Rectal smooth muscle tissue (tissue), 1 donor: Measurements from ENCODE around the gene MPP2.
"Not testable (repeated sequence)": the region's sequence is repeated elsewhere in the genome, so short reads cannot be mapped to it uniquely, and the experiment has no call there.

Source experiments
- H3K27ac ChIP-seq: one replicate; pipeline ENCODE4 v1.7.0; 2013; ENCODE audit warnings: low read depth, low read length, inconsistent platforms
- H3K27me3 ChIP-seq: one replicate; pipeline ENCODE4 v1.7.0; 2013; ENCODE audit warnings: low read length; ENCODE audit not compliant: control insufficient read depth, insufficient read depth
- H3K36me3 ChIP-seq: one replicate; pipeline ENCODE4 v1.7.0; 2013; ENCODE audit warnings: low read length; ENCODE audit not compliant: control insufficient read depth, insufficient read depth
- H3K4me1 ChIP-seq: one replicate; pipeline ENCODE4 v1.7.0; 2013; ENCODE audit warnings: low read length; ENCODE audit not compliant: control insufficient read depth, insufficient read depth
- H3K4me3 ChIP-seq: one replicate; pipeline ENCODE4 v1.7.0; 2013; ENCODE audit warnings: low read length
- H3K9ac ChIP-seq: one replicate; pipeline ENCODE4 v1.7.0; 2013; ENCODE audit warnings: low read length

The MPP2 gene

GRCh38 chr17:43907998-43908721, 824 bp upstream of the MPP2 start:
- Histone ChIP-seq H3K9ac (no peak overlapping the region), H3K27me3 (peaks cover 8% of the 10 kb centered on the region)

GRCh38 chr17:43906951-43907424, 348 bp downstream of the MPP2 start:
- H3K36me3 ChIP-seq: no peaks in the 10 kb centered on the region
- peaks cover 8% of the 10 kb centered on the region for H3K27me3 ChIP-seq
- peak overlapping the region; percentile 71 for H3K4me3 ChIP-seq
- peak overlapping the region; percentile 97 for H3K27ac ChIP-seq
- H3K9ac ChIP-seq: peak overlapping the region; percentile 57
- peaks cover 5% of the 10 kb centered on the region for H3K4me1 ChIP-seq

More at GRCh38 chr17:43907998-43908721, 824 bp upstream of the MPP2 start:
- Histone ChIP-seq H3K27ac (peak overlapping the region; percentile 97), H3K4me1 (peaks cover 5% of the 10 kb centered on the region), H3K4me3 (peak overlapping the region; percentile 71), H3K36me3 (no peaks in the 10 kb centered on the region)

- Histone ChIP-seq H3K36me3 (no peaks in the 10 kb centered on the region), H3K9ac (no peak overlapping the region)
These were observed 1.1 kb downstream of the MPP2 start for GRCh38 chr17:43905985-43906852.

DNA sequence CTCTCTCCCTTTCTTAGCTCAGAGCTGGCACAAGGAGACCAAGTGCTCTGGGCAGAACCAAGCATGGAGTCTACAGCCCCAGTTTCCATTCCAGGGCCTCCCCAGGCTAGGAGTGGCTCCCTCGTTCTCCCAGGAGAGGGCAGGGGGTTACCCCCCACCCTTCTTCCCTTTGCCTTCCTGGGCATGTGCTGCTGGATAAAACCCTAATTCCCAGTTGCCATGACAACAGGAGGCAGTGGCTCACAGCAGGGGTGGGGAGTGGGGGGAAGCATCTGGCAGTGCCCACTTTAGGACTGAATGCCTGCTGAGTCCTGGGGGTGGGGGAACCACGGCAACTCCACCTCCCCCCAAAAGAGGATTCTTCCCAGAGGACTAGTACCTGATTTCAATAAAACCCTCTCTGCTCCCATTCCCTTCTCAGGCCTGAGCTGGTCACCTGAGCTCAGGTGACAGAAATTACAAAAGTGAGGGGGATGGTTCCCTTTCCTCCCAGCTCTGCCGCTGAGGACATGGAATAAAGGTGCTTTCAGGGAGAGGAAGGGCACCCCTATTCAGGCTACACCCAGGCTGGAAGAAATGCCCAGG, 1.8 kb downstream of the MPP2 start:
- H3K27ac ChIP-seq: peak overlapping the region; percentile 97
- H3K4me3 ChIP-seq: peak overlapping the region; percentile 65
- H3K36me3 ChIP-seq: no peaks in the 10 kb centered on the region
- H3K9ac ChIP-seq: no peak overlapping the region
- peaks cover 8% of the 10 kb centered on the region for H3K4me1 ChIP-seq
- peaks cover 12% of the 10 kb centered on the region for H3K27me3 ChIP-seq

More at GRCh38 chr17:43905985-43906852, 1.1 kb downstream of the MPP2 start:
- Histone ChIP-seq H3K27me3 (peaks cover 9% of the 10 kb centered on the region), H3K4me1 (peaks cover 5% of the 10 kb centered on the region), H3K27ac (peak overlapping the region; percentile 97), H3K4me3 (peak overlapping the region; percentile 65)

DNA sequence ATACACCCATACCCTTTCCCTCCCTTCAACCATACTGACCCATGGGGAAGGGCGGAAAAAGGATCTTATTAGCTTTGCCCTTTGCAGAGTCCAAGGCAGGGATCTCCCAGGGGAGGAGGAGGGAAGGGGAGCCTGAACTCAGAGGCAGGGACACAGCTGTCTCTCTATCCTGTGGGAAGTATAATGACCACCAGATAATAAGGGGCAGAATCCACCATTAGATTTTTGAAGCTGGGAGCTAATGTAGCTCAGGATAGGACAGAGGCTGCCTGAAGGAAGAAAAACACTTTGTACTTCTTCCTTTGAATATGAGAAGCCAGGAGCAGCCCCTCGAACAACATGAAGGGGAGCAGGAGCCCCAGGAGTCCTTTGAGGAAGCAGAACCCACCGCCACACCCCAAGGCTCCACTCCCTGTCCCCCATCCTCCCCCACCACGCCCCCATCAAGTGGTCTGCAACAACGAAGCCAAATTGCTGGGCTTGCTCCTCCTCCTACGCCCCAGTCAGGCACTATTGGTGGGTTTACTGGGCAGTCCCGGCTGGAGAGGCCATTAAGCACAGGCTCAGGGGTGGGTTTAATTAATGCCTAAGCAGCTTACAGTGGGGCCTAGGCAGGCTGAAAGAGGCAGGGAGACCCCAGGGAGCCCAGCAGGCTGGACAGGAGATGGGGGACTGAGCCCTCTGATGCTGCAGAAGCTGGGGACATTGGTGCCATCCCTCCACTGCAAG, 5.3 kb downstream of the MPP2 start:
- H3K9ac ChIP-seq: no peak overlapping the region
- peaks cover 2% of the 10 kb centered on the region for H3K36me3 ChIP-seq
- H3K27ac ChIP-seq: no peak overlapping the region
- H3K4me1 ChIP-seq: peaks cover 13% of the 10 kb centered on the region
- H3K27me3 ChIP-seq: peaks cover 8% of the 10 kb centered on the region
- no peak overlapping the region for H3K4me3 ChIP-seq

GRCh38 chr17:43900858-43901754, 6.2 kb downstream of the MPP2 start:
- H3K4me1 ChIP-seq: peaks cover 13% of the 10 kb centered on the region
- H3K27ac ChIP-seq: no peak overlapping the region
- H3K9ac ChIP-seq: no peak overlapping the region
- H3K27me3 ChIP-seq: peaks cover 4% of the 10 kb centered on the region
- H3K36me3 ChIP-seq: peaks cover 2% of the 10 kb centered on the region
- peak overlapping the region; percentile 38 for H3K4me3 ChIP-seq

DNA sequence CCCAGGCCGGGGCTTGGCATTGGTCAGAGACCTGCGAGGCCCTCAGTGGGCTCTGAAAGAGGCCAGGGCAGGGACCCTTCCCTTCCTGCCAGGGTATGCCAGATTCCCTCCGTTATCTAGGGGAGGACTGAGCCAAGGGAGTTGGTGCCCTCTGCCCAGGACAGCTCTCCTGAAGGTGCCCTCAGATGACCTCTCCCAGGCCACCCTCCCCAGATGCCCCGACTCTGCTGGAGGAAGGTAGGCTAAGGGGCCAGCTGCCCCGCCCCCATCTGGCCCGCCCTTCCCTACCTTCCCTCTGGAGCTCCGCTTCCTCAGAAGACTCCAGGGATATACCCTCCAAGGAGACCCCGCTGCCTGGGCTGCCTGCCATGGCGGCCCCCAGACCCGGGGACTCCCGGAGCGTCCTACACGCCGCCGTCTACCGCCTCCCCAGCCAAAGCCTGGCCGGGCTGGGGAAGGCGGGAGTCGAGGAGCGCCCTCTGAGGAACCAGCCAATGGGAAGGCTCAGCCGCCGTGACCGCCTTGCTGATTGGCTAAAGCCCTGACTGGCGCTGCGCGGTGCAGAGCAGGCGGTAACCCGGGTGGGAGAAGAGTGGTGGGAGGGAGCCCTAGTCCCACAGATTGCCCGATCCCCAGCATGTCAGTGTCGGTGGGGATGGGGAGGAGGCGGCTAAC, 7.0 kb downstream of the MPP2 start:
- Histone ChIP-seq H3K4me3 (peak overlapping the region; percentile 38), H3K27me3 (peaks cover 4% of the 10 kb centered on the region), H3K4me1 (peaks cover 10% of the 10 kb centered on the region), H3K27ac (no peak overlapping the region), H3K9ac (no peak overlapping the region), H3K36me3 (peaks cover 6% of the 10 kb centered on the region)

DNA sequence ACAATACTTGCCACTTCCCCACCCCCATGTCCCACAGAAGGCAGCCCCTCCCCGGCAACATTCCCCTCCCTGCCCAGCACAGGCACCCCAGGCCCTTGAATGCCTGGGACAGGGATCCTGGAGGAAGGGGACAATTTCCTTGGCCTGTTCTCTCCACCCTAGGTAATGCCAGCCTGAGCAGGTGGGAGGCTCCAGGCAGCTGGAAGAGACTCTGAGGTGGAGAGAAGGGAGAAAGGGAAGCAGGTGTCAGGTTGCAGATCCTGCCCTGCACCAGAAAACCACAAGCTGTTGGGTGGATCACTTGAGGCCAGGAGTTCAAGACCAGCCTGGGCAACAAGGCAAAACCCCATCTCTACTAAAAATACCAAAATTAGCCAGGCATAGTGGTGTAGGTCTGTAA, 8.9 kb downstream of the MPP2 start:
- H3K27me3 ChIP-seq: peaks cover 4% of the 10 kb centered on the region
- no peak overlapping the region for H3K4me3 ChIP-seq
- peaks cover 9% of the 10 kb centered on the region for H3K4me1 ChIP-seq
- peaks cover 6% of the 10 kb centered on the region for H3K36me3 ChIP-seq
- no peak overlapping the region for H3K9ac ChIP-seq
- H3K27ac ChIP-seq: no peak overlapping the region

GRCh38 chr17:43897831-43898230, 9.5 kb downstream of the MPP2 start:
- H3K27me3 ChIP-seq: peaks cover 4% of the 10 kb centered on the region
- H3K36me3 ChIP-seq: peaks cover 6% of the 10 kb centered on the region
- no peak overlapping the region for H3K4me3 ChIP-seq
- peaks cover 9% of the 10 kb centered on the region for H3K4me1 ChIP-seq
- H3K9ac ChIP-seq: no peak overlapping the region
- no peak overlapping the region for H3K27ac ChIP-seq

- not testable (repeated sequence) for H3K36me3 ChIP-seq, H3K27me3 ChIP-seq
These were observed 12.8 kb downstream of the MPP2 start for GRCh38 chr17:43894494-43894893.

GRCh38 chr17:43892647-43892952, 14.7 kb downstream of the MPP2 start:
- Histone ChIP-seq H3K9ac (no peak overlapping the region), H3K36me3 (peaks cover 6% of the 10 kb centered on the region), H3K27ac (no peak overlapping the region), H3K4me3 (no peak overlapping the region), H3K4me1 (no peaks in the 10 kb centered on the region), H3K27me3 (no peaks in the 10 kb centered on the region)

More at GRCh38 chr17:43894494-43894893, 12.8 kb downstream of the MPP2 start:
- H3K4me1 ChIP-seq, H3K9ac ChIP-seq, H3K4me3 ChIP-seq, H3K27ac ChIP-seq: not testable (repeated sequence)
